ENCODE data around the gene POLA2. TPM values are rescaled to one million over a fixed set of nuclear protein-coding genes. Genes with fewer than 3 reads are reported as not detected.
"Not testable (repeated sequence)": the region's sequence is repeated elsewhere in the genome, so short reads cannot be mapped to it uniquely, and the experiment has no call there.

The POLA2 gene
- total and polyA plus RNA-seq, 4 donors: 3.0 to 9.2 (median 3.8) TPM

GRCh38 chr11:65325435-65325834 is 63.7 kb downstream of the POLA2 start:
- WGBS, 2 donors: 83 to 85% methylated on average over 4 of the region's 4 CpGs
- intact Hi-C loops (cut with DNase I): no loop called here

GRCh38 chr11:65327021-65327420 is 65.3 kb downstream of the POLA2 start:
- DNase-seq: no peak
- Histone ChIP-seq H3K36me3 (ENCODE audit: control insufficient read depth in 1 of 2, insufficient read depth in 2 of 2, low read length in 1 of 2) (no peaks in the 10 kb centered on the region), H3K9me3 (ENCODE audit: control insufficient read depth, low read length) (no peaks in the 10 kb centered on the region), H3K27ac (ENCODE audit: low read depth in 1 of 2, low read length in 2 of 2) (no peak overlapping the region), H3K4me1 (ENCODE audit: control insufficient read depth in 1 of 2, insufficient read depth in 2 of 2, low read length in 2 of 2) (no peaks in the 10 kb centered on the region), H3K27me3 (ENCODE audit: control insufficient read depth in 1 of 2, insufficient read depth in 2 of 2, low read length in 1 of 2) (no peaks in the 10 kb centered on the region), H3K4me3 (ENCODE audit: low read length in 2 of 2) (no peak overlapping the region)
- intact Hi-C loops (cut with DNase I): no loop called here
- no peak for ATAC-seq (ENCODE audit: low FRiP score)
- 77 to 86% methylated on average over 8 of the region's 8 CpGs for WGBS, 2 donors

More at GRCh38 chr11:65325435-65325834, 63.7 kb downstream of the POLA2 start:
- no peak overlapping the region for H3K27ac ChIP-seq (ENCODE audit: low read depth in 1 of 2, low read length in 2 of 2)
- ATAC-seq (ENCODE audit: low FRiP score) (no peak), DNase-seq (no peak)
- no peaks in the 10 kb centered on the region for H3K9me3 ChIP-seq (ENCODE audit: control insufficient read depth, low read length)
- H3K36me3 ChIP-seq (ENCODE audit: control insufficient read depth in 1 of 2, insufficient read depth in 2 of 2, low read length in 1 of 2): no peaks in the 10 kb centered on the region
- no peaks in the 10 kb centered on the region for H3K27me3 ChIP-seq (ENCODE audit: control insufficient read depth in 1 of 2, insufficient read depth in 2 of 2, low read length in 1 of 2)
- H3K4me3 ChIP-seq (ENCODE audit: low read length in 2 of 2): no peak overlapping the region
- no peaks in the 10 kb centered on the region for H3K4me1 ChIP-seq (ENCODE audit: control insufficient read depth in 1 of 2, insufficient read depth in 2 of 2, low read length in 2 of 2)

GRCh38 chr11:65329478-65329877 is 67.7 kb downstream of the POLA2 start:
- intact Hi-C loops (cut with DNase I): no loop called here
- Histone ChIP-seq H3K4me3 (ENCODE audit: low read length in 2 of 2) (no peak overlapping the region), H3K9me3 (ENCODE audit: control insufficient read depth, low read length) (no peaks in the 10 kb centered on the region), H3K27ac (ENCODE audit: low read depth in 1 of 2, low read length in 2 of 2) (no peak overlapping the region), H3K4me1 (ENCODE audit: control insufficient read depth in 1 of 2, insufficient read depth in 2 of 2, low read length in 2 of 2) (no peaks in the 10 kb centered on the region), H3K27me3 (ENCODE audit: control insufficient read depth in 1 of 2, insufficient read depth in 2 of 2, low read length in 1 of 2) (no peaks in the 10 kb centered on the region), H3K36me3 (ENCODE audit: control insufficient read depth in 1 of 2, insufficient read depth in 2 of 2, low read length in 1 of 2) (no peaks in the 10 kb centered on the region)
- ATAC-seq (ENCODE audit: low FRiP score) (no peak), DNase-seq (no peak)
- 74 to 76% methylated on average over 2 of the region's 2 CpGs for WGBS, 2 donors

GRCh38 chr11:65329944-65330403 is 68.2 kb downstream of the POLA2 start:
- H3K27me3 ChIP-seq (ENCODE audit: control insufficient read depth in 1 of 2, insufficient read depth in 2 of 2, low read length in 1 of 2): no peaks in the 10 kb centered on the region
- intact Hi-C loops (cut with DNase I): no loop called here
- 5 to 7% methylated on average over 13 of the region's 13 CpGs for WGBS, 2 donors
- H3K36me3 ChIP-seq (ENCODE audit: control insufficient read depth in 1 of 2, insufficient read depth in 2 of 2, low read length in 1 of 2): no peaks in the 10 kb centered on the region
- H3K4me1 ChIP-seq (ENCODE audit: control insufficient read depth in 1 of 2, insufficient read depth in 2 of 2, low read length in 2 of 2): peaks cover 0 to under 1% of the 10 kb centered on the region in 2 donors
- no peak overlapping the region for H3K27ac ChIP-seq (ENCODE audit: low read depth in 1 of 2, low read length in 2 of 2)
- H3K9me3 ChIP-seq (ENCODE audit: control insufficient read depth, low read length): no peaks in the 10 kb centered on the region
- ATAC-seq (ENCODE audit: low FRiP score) (peak; percentile 65), DNase-seq (peak; percentile 85 to 89)
- no peak overlapping the region for H3K4me3 ChIP-seq (ENCODE audit: low read length in 2 of 2)

GRCh38 chr11:65330544-65330943 is 68.8 kb downstream of the POLA2 start:
- 77 to 79% methylated on average over 7 of the region's 7 CpGs for WGBS, 2 donors
- Histone ChIP-seq H3K4me1 (ENCODE audit: control insufficient read depth in 1 of 2, insufficient read depth in 2 of 2, low read length in 2 of 2) (peaks cover 0 to 5% of the 10 kb centered on the region in 2 donors), H3K27ac (ENCODE audit: low read depth in 1 of 2, low read length in 2 of 2) (no peak overlapping the region), H3K9me3 (ENCODE audit: control insufficient read depth, low read length) (no peaks in the 10 kb centered on the region), H3K27me3 (ENCODE audit: control insufficient read depth in 1 of 2, insufficient read depth in 2 of 2, low read length in 1 of 2) (no peaks in the 10 kb centered on the region), H3K4me3 (ENCODE audit: low read length in 2 of 2) (no peak overlapping the region), H3K36me3 (ENCODE audit: control insufficient read depth in 1 of 2, insufficient read depth in 2 of 2, low read length in 1 of 2) (no peaks in the 10 kb centered on the region)
- intact Hi-C loops (cut with DNase I): no loop called here
- ATAC-seq (ENCODE audit: low FRiP score): no peak
- no peak for DNase-seq

- intact Hi-C loops (cut with DNase I); H3K27ac ChIP-seq (ENCODE audit: low read depth in 1 of 2, low read length in 2 of 2); DNase-seq; H3K4me3 ChIP-seq (ENCODE audit: low read length in 2 of 2); H3K36me3 ChIP-seq (ENCODE audit: control insufficient read depth in 1 of 2, insufficient read depth in 2 of 2, low read length in 1 of 2); ATAC-seq (ENCODE audit: low FRiP score); H3K4me1 ChIP-seq (ENCODE audit: control insufficient read depth in 1 of 2, insufficient read depth in 2 of 2, low read length in 2 of 2); H3K9me3 ChIP-seq (ENCODE audit: control insufficient read depth, low read length); H3K27me3 ChIP-seq (ENCODE audit: control insufficient read depth in 1 of 2, insufficient read depth in 2 of 2, low read length in 1 of 2): not testable (repeated sequence)
- 89 to 92% methylated on average over 9 of the region's 9 CpGs for WGBS, 2 donors
Observed at GRCh38 chr11:65332591-65332990, 70.8 kb downstream of the POLA2 start.

GRCh38 chr11:65334696-65335295 is 73.0 kb downstream of the POLA2 start:
- Histone ChIP-seq H3K36me3 (ENCODE audit: control insufficient read depth in 1 of 2, insufficient read depth in 2 of 2, low read length in 1 of 2) (peaks cover 0 to 2% of the 10 kb centered on the region in 2 donors), H3K27ac (ENCODE audit: low read depth in 1 of 2, low read length in 2 of 2) (no peak overlapping the region), H3K4me1 (ENCODE audit: control insufficient read depth in 1 of 2, insufficient read depth in 2 of 2, low read length in 2 of 2) (peaks cover 0 to 5% of the 10 kb centered on the region in 2 donors), H3K9me3 (ENCODE audit: control insufficient read depth, low read length) (no peaks in the 10 kb centered on the region), H3K27me3 (ENCODE audit: control insufficient read depth in 1 of 2, insufficient read depth in 2 of 2, low read length in 1 of 2) (no peaks in the 10 kb centered on the region), H3K4me3 (ENCODE audit: low read length in 2 of 2) (peak overlapping the region; percentile 80 to 91)
- 10 to 17% methylated on average over 5 of the region's 5 CpGs for WGBS, 2 donors
- no peak for DNase-seq
- intact Hi-C loops (cut with DNase I): no loop called here
- no peak for ATAC-seq (ENCODE audit: low FRiP score)

- peaks cover 0 to 15% of the 10 kb centered on the region in 2 donors for H3K36me3 ChIP-seq (ENCODE audit: control insufficient read depth in 1 of 2, insufficient read depth in 2 of 2, low read length in 1 of 2)
- DNase-seq: no peak
- no peak for ATAC-seq (ENCODE audit: low FRiP score)
- intact Hi-C loops (cut with DNase I): no loop called here
- no peaks in the 10 kb centered on the region for H3K9me3 ChIP-seq (ENCODE audit: control insufficient read depth, low read length)
- H3K4me1 ChIP-seq (ENCODE audit: control insufficient read depth in 1 of 2, insufficient read depth in 2 of 2, low read length in 2 of 2): peaks cover 0 to 5% of the 10 kb centered on the region in 2 donors
- H3K27ac ChIP-seq (ENCODE audit: low read depth in 1 of 2, low read length in 2 of 2): no peak overlapping the region
- H3K27me3 ChIP-seq (ENCODE audit: control insufficient read depth in 1 of 2, insufficient read depth in 2 of 2, low read length in 1 of 2): no peaks in the 10 kb centered on the region
- WGBS, 2 donors: 77 to 78% methylated on average over 7 of the region's 7 CpGs
- H3K4me3 ChIP-seq (ENCODE audit: low read length in 2 of 2): no peak overlapping the region
Observed at GRCh38 chr11:65338676-65339075, 76.9 kb downstream of the POLA2 start.

- ATAC-seq (ENCODE audit: low FRiP score) (no peak), DNase-seq (no peak)
- H3K9me3 ChIP-seq (ENCODE audit: control insufficient read depth, low read length): no peaks in the 10 kb centered on the region
- no peaks in the 10 kb centered on the region for H3K27me3 ChIP-seq (ENCODE audit: control insufficient read depth in 1 of 2, insufficient read depth in 2 of 2, low read length in 1 of 2)
- peaks cover 0 to 21% of the 10 kb centered on the region in 2 donors for H3K36me3 ChIP-seq (ENCODE audit: control insufficient read depth in 1 of 2, insufficient read depth in 2 of 2, low read length in 1 of 2)
- 89% methylated on average over 11 of the region's 11 CpGs for WGBS, 2 donors
- H3K4me1 ChIP-seq (ENCODE audit: control insufficient read depth in 1 of 2, insufficient read depth in 2 of 2, low read length in 2 of 2): peaks cover 0 to 2% of the 10 kb centered on the region in 2 donors
- intact Hi-C loops (cut with DNase I): no loop called here
- no peak overlapping the region for H3K4me3 ChIP-seq (ENCODE audit: low read length in 2 of 2)
- no peak overlapping the region for H3K27ac ChIP-seq (ENCODE audit: low read depth in 1 of 2, low read length in 2 of 2)
Observed at GRCh38 chr11:65340226-65340625, 78.5 kb downstream of the POLA2 start.

Data from aorta (tissue), 5 donors.